HG03045 (cell line): ENCODE results near the gene HLF.

Source experiments
- ATAC-seq: cut with Tn5 transposase; IDR thresholded peaks from one replicate; pipeline ENCODE4 v1.9.1; 2021; ENCODE audit warnings: mild to moderate bottlenecking, moderate library complexity; ENCODE audit not compliant: unreplicated experiment

The HLF gene

DNA sequence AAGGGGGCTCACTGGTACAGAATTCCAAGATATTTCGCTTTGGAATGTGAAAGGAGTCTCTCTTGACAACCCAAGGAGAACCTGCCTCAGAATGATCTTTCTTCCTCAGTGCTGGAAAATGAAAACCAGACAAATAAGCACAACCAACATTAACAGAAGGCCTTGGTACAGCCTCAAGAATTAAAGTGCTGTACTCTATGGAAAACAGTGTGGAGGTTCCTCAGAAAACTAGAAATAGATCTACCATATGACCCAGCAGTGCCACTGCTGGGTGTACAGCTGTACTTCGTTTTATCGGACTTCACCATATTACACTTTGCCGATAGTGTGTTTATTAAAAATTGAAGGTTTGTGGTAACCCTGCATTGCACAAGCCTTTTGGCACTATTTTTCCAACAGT is 25.2 kb downstream of the HLF start:
- no peak for ATAC-seq

DNA sequence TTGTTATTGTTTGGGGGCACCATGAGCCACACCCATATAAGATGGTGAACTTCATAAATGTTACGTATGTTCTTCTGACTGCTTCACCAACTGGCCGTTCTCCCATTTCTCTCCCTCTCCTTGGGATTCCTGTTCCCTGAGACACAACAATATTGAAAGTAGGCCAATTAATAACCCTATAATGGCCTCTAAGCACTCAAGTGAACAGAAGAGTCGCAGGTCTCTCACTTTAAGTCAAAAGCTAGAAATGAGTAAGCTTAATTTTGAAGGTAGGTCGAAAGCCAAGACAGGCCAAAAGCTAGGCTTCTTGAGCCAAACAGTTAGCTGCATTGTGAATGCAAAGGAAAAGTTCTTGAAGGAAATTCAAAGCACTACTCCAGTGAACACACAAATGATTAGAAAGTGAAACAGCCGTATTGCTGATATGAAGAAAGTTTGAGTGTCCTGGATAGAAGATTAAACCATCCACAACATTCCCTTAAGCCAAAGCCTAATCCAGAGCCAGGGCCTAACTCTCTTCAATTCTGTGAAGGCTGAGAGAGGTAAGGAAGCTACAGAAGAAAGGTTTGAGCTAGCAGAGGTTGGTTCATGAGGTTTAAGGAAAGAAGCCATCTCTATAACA is 25.8 kb downstream of the HLF start:
- ATAC-seq, result no peak

DNA sequence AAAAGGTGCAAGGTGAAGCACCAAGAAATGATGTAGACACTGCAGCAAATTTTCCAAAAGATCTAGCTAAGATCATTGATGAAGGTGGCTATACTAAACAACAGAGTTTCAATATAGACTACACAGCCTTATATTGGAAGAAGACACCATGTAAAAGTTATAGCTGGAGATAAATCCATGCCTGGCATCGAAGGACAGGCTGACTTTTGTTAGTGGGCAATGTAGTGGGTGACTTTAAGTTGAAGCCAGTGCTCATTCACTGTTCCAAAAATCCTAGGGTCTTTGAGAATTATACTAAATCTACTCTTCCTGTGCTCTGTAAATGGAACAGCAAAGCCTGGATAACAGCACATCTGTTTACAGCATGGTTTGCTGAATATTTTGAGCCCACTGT is 26.4 kb downstream of the HLF start:
- ATAC-seq, result no peak

DNA sequence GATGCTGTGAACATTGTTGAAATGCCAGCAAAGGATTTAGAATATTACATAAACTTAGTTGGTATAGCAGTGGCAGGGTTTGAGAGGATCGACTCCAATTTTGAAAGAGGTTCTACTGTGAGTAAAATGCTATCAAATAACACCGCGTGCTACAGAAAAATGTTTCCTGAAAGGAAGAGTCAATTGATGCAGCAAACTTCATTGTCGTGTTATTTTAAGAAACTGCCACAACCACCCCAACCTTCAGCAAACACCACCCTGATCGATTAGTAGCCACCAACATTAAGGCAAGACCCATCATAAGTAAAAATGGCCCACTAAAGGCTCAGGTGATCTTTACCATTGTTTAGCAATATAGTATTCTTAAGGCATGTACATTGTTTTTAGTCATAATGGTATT is 27.3 kb downstream of the HLF start:
- no peak for ATAC-seq

DNA sequence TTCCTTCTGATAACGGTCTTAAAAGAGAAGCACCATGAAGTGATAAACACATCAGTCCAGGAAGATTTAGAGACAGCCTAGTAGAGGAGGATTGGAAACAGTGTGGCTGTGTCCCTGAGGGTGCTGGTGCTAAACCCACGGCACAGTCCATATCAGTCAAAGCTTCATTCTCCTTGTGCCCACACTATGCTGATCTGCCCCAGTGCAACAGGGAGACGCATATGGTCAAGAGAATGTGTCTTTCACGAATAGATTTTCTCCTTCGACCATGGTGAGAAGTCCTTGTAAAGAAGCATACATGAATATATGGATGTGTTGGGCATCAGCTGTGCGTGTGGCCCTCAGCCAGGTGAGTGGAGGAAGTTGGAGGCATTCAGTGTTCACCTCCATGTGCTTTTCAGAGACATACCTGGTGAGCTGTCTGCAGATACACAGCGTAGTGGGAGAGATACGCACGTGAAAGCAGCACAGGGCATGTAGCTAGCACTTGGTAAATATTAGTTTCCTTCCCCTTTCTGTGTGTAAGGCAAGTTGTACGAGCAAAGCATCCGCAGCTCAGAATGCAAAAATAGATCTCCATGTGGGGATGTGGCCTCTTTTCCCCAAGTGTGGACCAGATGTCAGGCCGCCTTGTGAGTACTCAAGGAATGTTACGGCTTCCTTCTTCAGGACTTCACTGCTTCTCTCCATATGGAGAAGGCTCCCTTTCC is 29.4 kb downstream of the HLF start:
- no peak for ATAC-seq

DNA sequence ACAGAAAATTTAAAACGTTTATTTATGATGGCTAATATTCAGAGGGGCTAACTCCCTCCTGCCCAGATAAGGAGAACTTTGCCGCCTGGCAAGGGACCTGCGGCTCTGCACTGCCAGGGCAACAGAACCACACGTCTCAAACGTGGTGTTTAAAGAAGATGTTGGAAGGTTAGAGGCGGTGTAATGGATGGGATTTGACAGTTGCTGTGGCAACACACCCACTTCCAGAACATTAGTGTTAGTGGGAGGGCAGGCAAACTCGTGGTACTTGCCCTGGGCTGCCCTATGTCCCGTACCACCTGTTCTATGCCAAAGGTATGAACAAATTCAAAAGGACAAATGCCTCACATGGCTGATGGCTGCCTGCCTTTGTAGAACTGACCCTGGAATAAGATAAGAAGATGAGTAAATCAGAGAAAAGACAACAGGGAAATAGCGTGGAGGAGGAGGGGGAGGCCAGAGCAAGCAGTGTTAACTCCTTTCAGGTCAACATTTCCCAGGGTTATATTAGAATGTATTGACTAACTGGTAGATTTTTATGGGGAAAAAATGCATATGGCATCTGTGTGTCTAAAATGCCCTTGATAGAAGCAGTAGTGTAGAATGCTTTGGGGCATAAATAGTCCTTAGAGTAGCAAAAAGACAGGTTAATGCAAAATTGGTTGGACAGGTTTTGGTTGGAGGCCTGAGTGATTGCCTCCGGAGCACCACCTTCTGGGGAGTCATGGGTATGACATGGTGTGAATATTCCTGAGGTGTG is 30.8 kb downstream of the HLF start:
- peak; percentile 74 for ATAC-seq

DNA sequence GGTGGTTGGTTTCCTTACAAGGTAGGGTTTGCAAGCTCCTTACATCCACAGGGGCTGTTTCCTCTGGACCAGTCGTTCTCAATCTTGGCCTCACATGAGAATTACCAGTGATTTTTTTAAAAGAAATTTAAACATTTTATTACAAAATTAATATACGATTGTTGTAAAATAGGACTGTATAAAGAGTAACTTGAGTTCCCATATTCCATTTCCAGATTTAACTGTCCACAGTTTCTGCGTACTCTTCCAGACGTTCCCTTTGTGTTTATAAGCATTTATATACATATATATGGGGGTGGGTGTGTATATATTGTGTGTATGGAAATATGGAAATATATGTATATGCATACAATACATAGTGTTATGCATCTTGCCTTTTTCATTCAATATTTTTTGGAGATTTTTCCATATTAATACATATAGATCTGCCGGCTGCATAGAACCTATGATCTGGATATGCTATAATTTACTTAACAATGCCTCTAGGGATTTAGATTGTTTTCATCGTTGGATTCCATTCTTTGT is 31.5 kb downstream of the HLF start:
- no peak for ATAC-seq

DNA sequence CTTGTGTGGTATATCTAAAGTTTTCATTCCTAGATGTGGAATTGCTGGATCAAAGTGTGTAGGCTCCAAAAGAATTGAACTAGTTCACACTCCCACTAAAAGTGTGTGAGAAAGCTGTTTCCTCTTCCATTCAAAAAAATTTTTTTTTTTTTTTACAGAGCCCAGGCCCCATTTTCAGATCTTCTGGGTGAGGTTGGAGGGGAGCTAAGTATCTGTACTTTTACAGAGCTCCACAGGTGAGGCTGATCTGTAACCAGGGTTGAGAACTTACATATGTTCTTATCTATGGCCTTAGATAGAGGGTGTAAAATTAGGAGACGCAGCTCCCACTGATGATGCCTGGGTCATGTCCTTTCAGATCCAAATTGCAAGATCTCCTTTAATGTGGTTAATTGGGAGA is 31.9 kb downstream of the HLF start:
- ATAC-seq, result no peak

DNA sequence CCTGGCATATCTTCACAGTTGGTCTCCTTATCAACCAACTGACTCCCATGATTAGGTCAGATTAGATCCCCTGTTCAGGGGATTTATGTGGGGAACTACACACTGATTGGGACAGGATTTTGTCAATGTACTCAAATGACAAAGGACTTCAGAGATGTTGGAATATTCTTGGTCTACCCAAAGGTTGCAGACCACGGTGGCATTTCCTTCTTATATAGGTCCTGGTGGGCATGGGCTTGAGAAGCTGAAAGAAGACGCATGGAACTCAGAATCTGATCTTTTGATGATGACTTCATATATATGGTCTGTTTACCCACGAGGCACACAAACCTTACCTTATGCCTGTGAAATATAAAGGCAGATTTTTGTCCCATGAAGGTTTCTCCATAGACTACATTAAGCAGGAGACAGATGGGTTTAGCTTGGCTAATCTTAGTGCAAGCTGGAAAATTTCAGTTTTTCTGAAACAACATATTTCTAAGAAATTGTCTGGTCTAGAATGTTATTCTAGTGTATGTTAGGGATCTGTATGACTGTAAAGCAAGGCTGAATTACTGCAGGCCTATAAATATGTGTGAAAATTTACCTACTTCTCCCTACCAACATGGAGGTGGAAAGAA is 33.5 kb downstream of the HLF start:
- ATAC-seq, result no peak

DNA sequence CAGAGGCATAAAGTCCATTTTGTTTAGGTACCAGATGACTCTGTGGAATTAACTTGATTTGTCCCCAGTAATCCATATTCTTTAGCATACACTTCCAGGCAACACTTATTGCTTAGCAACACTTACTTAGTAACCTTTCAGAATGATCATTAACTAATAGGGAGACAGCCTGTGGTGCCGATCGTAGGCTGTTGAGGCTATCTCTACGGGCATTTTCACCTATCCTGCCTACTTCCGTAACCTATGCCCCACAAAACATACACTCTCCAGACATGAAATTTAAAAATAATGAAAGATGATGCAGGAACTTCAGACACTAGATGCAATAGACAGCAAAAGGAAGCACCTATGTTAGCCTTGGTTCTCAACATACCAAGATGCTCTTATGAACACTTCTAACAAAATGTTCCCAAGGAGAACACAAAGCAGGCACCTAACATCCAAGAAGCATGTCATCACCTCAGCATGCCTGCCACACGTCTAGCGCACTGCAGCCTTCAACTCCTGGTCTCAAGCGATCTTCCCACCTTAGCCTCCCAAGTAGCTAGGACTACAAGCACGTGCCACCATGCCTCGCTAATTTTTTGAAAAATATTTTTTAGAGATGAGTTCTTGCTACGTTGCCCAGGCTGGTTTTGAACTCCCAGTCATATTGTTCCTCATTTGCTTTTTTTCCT is 34.5 kb downstream of the HLF start:
- ATAC-seq, result no peak

DNA sequence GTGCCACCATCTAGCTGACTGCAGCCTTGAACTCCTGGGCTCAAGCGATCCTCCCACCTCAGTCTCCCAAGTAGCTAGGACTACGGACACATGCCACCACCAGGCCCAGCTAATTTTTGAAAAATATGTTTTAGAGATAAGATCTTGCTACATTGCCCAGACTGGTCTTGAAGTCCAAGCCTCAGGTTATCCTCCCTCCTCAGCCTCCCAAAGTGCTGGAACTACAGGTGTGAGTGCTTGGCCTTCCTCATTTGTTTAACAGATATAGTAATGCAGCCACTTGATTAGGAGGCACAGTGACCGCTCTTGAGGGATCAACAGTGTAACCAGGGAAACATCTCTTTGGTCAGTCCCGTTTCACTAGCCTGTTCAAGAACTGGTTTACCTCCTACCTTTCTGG is 35.1 kb downstream of the HLF start:
- no peak for ATAC-seq

DNA sequence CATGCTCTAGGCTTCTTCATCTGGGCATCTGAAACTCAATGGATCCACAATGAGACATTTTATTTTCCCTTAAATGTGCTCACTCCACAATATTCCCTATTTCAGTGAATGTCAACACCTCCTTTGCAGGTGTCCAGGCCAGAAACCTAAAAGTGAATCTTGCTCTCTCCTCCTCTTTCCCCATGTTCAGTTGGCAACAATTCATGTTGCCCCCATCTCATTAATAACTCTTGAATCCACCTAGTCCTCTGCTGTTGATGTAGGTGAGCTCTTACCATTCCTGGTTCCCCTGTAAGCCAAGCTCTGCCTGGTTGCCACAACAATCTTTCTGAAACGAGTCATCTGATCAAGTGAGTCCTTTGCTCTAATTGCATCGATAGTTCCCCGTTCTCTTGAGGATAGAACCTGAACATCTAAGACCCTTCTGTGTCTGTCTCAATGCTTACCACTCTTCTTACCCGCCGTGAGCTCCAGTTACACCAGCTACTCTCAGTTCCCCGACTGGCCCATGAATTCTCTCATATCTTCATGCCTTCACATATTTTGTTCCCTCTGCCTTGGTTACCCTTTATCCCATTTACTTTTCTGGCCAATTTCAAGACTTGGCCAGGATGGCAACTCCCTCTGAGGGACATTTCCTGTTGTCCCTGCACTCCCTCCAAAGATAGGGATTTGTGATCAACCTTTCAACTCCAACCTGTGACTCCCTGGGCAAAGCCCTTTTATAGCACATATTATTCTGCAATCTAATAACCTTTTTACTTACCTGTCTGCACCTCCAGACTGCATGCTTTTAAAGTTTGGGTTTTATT is 35.9 kb downstream of the HLF start:
- ATAC-seq, result no peak

DNA sequence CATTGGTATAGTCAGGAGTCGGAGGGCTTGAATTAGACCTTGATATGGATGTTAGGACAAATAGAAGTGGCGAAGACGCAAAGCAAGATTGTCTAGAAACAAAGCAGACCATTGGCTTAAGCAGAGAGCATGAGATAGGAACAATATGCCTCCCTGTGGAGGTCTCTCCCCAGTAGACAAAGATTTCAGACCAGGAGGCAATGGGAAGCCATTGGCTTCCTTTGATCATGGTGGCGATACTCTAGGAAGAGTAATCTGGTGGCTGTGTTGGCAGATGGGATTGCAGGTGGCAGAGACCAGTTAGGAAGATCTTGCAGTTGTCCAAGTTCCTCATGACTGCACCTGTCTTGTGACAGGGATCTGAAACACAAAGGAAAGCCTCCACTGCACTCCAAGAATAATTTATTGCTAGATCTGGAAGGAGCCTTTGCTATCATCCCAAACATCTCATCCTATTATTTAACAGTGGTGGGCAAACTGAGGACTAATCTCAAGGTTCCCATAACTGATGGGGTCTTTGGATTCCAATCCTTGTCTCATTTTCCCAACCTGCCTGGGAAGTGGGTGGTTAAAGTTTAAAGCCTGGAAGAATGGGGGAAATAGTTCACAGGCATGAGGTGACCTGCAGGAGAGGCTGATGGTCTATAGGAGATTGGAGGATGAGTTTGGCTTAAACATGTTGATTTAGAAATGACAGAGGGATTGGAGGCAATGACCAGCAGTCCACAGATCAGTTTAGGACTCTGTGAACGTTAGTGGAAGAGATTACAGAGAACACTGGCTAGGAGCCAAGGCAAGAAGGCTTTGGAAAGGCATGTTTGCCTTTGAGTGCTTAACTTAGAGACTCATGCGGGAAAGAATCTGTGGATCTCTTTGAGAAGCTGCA is 37.0 kb downstream of the HLF start:
- no peak for ATAC-seq

DNA sequence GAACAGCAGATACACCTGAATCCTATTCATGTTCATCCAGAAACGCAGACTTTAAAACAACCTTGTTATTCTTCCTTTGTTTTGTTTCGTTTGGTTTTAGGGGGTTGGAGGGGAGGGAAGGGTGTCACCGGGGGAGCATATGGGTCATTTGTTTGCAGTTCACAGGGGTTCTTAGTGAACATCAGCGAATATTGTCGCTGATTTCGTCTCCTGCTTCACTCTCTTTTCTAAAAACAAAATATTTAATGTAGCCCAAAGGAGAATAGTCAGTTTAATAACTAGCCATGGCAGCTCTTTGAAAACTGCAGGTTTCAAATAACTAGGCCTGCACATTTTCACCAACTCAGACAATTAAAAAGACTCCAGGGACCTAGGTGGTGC is 37.6 kb downstream of the HLF start:
- ATAC-seq, result no peak

DNA sequence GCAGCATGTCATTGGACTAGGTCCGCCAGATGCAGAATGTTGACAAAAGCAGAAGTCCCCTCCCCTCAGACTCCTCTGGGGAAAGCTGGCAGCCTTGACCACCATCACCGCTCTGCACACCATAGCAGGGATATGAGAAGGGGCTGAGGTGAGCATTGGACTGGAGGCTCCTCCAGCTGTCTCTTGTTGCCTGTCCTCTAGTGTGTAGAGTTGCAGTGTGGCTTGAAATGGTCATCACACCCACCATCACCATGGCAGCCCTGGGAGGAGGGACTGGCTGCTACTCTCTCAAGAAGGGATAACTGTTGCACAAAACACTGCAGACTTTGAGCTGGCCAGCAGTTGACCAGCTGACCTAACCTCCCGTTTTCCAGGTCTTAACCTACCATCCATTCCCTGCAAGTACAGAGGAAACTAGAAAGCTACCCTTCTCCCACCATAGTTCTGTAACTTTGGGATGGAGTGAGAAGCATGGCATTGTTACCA is 38.3 kb downstream of the HLF start:
- ATAC-seq, result no peak

DNA sequence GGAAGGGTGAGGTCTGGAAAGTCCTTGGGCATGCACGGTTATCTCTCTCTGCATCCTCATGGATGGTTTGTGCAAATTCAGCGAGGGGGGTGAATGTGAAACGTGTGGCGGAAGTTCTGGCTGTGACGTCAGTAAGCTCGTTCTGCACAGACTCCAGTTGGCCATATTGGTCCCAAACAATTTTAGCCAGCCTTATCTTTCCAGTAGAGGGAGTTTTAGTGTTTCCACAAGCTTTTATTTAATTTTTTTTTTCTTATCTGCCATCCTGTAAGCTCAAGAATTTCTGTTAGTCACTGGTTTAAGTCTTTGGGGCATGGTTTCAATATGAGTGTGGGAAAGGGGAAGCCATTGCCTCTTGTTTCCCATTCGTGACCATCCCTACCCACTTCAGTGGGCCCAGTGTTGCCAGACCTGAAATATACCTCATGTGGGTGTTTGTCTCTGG is 39.0 kb downstream of the HLF start:
- ATAC-seq, result no peak

DNA sequence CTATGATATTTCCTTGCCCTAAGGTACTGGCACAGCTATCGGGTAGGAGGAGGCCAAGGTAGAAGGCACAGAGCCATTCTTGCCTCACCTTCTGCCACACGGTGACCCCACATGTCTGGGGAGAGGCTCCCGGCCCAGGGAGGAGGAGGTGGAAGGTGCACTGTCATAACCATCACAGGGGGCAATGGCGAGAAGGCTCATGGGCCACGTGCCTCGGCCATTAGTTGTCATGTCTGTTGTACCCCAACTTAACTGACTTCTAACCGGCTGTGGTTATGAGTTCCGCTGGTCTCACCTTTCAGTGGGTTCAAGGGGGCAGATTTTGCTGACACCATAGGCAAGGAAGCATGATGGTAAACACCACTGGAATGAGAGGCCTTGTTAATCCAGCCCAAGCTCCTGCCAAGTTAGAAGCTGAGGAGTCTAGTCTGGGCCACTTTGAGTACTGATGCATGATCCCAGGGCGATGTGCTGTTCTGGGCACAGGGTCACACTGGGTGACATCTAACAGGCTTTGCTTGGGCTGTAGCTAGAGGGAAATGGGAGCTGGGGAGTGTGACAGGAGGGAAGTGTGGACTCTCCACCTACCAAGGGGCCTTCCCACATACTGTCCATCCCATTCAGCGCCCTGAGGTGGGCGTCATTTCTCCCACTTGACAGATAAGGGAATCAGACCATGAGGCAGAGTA is 39.6 kb downstream of the HLF start:
- no peak for ATAC-seq

DNA sequence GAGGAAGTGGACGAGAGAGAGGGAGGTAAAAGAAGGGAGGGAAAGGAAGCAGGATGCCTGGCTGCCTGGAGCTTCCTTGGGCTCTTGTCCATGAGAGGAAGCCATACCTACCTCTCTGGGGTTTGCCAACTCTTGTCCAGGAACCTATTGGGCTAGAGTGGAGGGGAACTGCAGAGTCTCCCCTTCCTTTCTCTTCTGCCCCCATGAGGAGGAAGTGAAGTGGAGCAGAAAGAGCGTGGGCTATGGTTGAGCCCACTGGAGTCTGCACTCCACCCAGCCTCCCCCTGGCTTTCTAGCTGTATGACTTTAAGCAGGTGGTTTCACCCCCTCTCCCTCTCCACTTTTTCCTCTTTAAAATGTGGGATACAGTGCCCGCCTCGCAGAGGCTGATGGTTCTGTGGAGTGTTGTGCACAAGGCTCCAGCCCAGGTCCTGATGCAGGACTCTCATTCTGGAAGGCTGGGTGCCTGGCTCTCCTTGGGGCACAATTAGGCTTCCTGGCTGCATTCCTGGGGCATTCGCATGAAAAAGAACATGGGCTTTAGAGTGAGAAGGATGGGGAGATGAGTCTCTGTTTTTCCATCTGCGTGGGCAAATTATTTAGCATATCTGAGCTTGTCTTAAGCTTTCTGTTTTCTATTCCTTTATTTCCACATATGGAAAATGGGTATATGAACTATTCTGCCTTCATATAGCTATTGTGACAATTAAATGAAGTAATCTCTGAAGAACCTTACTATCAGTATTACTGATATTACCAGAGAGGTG is 40.7 kb downstream of the HLF start:
- no peak for ATAC-seq
